ENCODE measurements around the gene PGRMC1. TPM values are rescaled to one million over a fixed set of nuclear protein-coding genes. Genes with fewer than 3 reads are reported as not detected.
A peak's percentile ranks its signal among the peaks of the same experiment; 100 is the strongest.
"Not testable (repeated sequence)": the region's sequence is repeated elsewhere in the genome, so short reads cannot be mapped to it uniquely, and the experiment has no call there.

PGRMC1 gene
- total RNA-seq, 4 donors from 2014 or later, result 11.4 to 14.4 (median 13.0) TPM

DNA sequence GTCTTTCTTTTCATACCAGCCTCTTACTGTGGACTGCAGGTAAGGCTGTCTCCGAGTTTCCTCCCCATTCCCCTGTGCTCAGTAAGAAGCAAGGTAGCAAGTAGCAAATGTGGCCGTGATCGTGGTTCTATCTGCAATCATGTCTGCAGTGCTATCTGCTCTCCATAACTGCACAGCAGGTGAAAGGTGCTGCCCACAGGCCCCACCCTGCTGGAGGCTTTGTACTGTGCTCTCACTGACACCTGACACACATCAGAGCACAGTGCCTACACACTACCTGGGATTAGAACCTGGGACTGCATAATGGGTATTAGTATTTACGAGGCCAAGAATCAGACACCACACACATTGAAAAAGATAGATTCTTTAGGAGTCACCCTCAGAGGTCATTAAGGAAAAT, 15.3 kb downstream of the PGRMC1 start:
- TF ChIP-seq, protein P1, sequence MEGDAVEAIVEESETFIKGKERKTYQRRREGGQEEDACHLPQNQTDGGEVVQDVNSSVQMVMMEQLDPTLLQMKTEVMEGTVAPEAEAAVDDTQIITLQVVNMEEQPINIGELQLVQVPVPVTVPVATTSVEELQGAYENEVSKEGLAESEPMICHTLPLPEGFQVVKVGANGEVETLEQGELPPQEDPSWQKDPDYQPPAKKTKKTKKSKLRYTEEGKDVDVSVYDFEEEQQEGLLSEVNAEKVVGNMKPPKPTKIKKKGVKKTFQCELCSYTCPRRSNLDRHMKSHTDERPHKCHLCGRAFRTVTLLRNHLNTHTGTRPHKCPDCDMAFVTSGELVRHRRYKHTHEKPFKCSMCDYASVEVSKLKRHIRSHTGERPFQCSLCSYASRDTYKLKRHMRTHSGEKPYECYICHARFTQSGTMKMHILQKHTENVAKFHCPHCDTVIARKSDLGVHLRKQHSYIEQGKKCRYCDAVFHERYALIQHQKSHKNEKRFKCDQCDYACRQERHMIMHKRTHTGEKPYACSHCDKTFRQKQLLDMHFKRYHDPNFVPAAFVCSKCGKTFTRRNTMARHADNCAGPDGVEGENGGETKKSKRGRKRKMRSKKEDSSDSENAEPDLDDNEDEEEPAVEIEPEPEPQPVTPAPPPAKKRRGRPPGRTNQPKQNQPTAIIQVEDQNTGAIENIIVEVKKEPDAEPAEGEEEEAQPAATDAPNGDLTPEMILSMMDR (IDR thresholded peaks at IDR 0.05 in 4 of 5, conservative IDR thresholded peaks at IDR 0.05 in 1 of 5), result no peak
- no peak for TF ChIP-seq POLR2A (IDR thresholded peaks at IDR 0.05)
- H3K4me1 ChIP-seq, result no peaks in the 10 kb centered on the region
- H3K27me3 ChIP-seq, result no peaks in the 10 kb centered on the region
- ATAC-seq (no peak), DNase-seq (no peak)
- intact Hi-C loops (cut with DNase I; ENCODE audit: low total_unique reads) (no loop called here), in situ Hi-C loops (cut with MboI; ENCODE audit: low sequenced_read_pairs in 4 of 4) (no loop called here)
- no peaks in the 10 kb centered on the region for H3K9me3 ChIP-seq
- H3K27ac ChIP-seq, result no peak overlapping the region
- H3K36me3 ChIP-seq, result no peaks in the 10 kb centered on the region
- no peak overlapping the region for H3K4me3 ChIP-seq

DNA sequence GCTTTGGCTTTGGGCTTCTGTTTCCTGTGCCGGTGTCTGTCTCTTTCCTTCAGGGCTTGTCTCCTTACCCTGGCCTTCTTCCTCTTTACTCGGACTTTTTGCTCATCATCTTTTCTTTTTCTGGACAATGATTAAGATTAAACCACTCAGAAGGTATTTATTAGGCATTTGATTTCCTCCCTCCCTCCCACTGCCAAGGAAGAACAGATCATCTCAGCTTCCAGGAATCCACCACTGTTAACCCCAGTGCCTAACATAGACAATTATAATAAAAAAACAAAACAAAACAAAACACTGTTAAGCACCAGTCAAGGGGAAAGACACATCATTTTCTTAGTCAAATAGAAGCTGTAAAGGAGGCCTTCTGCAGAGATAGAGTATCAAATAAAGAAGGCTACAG, 16.6 kb downstream of the PGRMC1 start:
- no peak for DNase-seq
- H3K4me1 ChIP-seq, result no peaks in the 10 kb centered on the region
- no peaks in the 10 kb centered on the region for H3K9me3 ChIP-seq
- TF ChIP-seq, protein P1 (IDR thresholded peaks at IDR 0.05 in 4 of 5, conservative IDR thresholded peaks at IDR 0.05 in 1 of 5), result no peak
- no peak for TF ChIP-seq POLR2A (IDR thresholded peaks at IDR 0.05)
- H3K27me3 ChIP-seq, result no peaks in the 10 kb centered on the region
- in situ Hi-C loops (cut with MboI; ENCODE audit: low sequenced_read_pairs in 4 of 4) (no loop called here), intact Hi-C loops (cut with DNase I; ENCODE audit: low total_unique reads) (no loop called here)
- H3K4me3 ChIP-seq, result no peak overlapping the region
- H3K27ac ChIP-seq, result no peak overlapping the region
- no peaks in the 10 kb centered on the region for H3K36me3 ChIP-seq
- no peak for ATAC-seq

DNA sequence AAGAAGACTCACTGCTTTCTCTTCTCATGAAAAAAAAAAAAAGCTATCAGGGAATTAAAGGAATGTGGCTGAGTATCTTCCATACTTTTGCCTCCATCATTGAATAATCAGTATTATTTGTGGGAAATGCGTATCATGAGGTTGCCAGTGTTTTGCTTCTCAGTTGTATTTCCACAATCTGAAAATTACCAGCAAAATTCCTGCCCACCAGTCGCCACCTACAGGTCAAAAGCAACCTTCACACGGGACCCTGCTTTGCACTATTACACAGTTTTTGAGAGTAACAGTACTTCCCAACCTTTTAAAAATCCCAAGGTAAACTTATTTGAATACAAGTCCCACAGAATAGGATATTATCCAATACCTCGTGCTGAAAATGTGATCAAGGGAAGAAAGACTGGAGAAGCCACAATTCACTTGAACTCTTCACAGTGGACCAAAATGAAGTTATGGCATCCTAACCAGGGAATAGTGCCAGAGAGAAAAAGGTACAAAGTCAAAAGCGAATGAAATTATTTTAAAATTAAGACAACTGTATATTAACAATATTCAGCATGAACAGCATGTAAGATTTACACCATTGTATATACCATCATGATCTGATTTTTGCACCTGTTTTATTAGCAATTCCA, 30.4 kb downstream of the PGRMC1 start:
- no peaks in the 10 kb centered on the region for H3K4me1 ChIP-seq
- TF ChIP-seq, protein P1 (IDR thresholded peaks at IDR 0.05 in 4 of 5, conservative IDR thresholded peaks at IDR 0.05 in 1 of 5), result peak in 4 of 5 experiments; percentile 14 to 58 (median 31)
- TF ChIP-seq POLR2A (IDR thresholded peaks at IDR 0.05), result no peak
- intact Hi-C loops (cut with DNase I; ENCODE audit: low total_unique reads), result loop anchor here (10.0 kb wide), 1 partner anchor 152 kb away; no protein-coding TSS in a partner anchor
- H3K27me3 ChIP-seq, result no peaks in the 10 kb centered on the region
- H3K27ac ChIP-seq, result no peak overlapping the region
- no peaks in the 10 kb centered on the region for H3K36me3 ChIP-seq
- ATAC-seq, result no peak
- no peak for DNase-seq
- in situ Hi-C loops (cut with MboI; ENCODE audit: low sequenced_read_pairs in 4 of 4), result no loop called here
- no peak overlapping the region for H3K4me3 ChIP-seq
- H3K9me3 ChIP-seq, result no peaks in the 10 kb centered on the region

DNA sequence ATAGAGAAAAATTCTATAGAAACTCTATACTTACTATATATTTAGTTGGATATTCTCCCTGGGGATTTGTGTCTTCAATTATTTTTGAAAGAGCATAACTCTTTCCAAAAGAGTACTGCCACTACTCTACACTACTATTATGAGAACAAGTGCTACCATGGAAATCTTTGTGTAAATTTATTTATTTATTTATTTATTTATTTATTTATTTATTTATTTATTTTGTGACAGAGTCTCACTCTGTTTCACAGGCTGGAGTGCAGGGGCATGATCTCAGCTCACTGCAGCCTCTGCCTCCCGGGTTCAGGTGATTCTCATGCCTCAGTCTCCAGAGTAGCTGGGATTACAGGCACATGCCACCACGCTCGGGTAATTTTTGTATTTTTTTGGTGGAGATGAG, 31.0 kb downstream of the PGRMC1 start:
- H3K4me1 ChIP-seq; H3K9me3 ChIP-seq; H3K27ac ChIP-seq; H3K27me3 ChIP-seq; ATAC-seq; H3K36me3 ChIP-seq; in situ Hi-C loops (cut with MboI; ENCODE audit: low sequenced_read_pairs in 4 of 4); DNase-seq; H3K4me3 ChIP-seq: not testable (repeated sequence)
- intact Hi-C loops (cut with DNase I; ENCODE audit: low total_unique reads), result loop anchor here (10.0 kb wide), 1 partner anchor 152 kb away; no protein-coding TSS in a partner anchor

DNA sequence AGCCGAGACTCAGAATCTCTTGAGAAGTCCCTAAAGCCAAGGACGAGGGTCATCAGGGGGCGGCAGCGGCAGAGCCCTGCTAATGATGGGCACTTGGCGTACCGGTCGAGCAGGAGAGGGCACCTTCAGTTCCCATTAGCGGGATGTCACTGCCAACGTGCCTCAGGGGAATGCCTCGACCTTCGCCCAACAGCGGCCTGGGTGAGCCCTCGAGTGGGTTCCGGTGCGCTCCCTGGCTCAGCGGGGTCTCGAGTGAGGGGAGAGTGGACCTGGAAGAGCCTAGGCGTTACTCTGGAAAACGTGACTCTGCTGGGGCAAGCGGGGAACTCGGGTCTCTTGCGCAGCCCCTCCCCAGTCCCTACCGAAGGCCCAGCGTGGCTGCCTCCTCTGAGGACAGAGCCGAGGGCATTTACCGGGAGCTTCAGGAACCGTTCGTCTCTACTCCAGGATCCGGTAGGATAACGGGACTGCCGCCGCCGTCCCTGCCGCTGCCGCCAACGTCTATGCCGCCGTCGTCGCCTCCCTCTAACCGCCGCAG, 36.9 kb downstream of the PGRMC1 start:
- Histone ChIP-seq H3K4me3 (peak overlapping the region in 2 of 4 donors; percentile 17 to 25), H3K36me3 (no peaks in the 10 kb centered on the region), H3K4me1 (no peaks in the 10 kb centered on the region), H3K9me3 (no peaks in the 10 kb centered on the region), H3K27me3 (peaks cover 0 to 21% (median 0%) of the 10 kb centered on the region in 3 donors), H3K27ac (no peak overlapping the region)
- no peak for ATAC-seq
- intact Hi-C loops (cut with DNase I; ENCODE audit: low total_unique reads) (no loop called here), in situ Hi-C loops (cut with MboI; ENCODE audit: low sequenced_read_pairs in 4 of 4) (no loop called here)
- no peak for DNase-seq
- TF ChIP-seq, protein P1 (IDR thresholded peaks at IDR 0.05 in 4 of 5, conservative IDR thresholded peaks at IDR 0.05 in 1 of 5), result no peak
- TF ChIP-seq POLR2A (IDR thresholded peaks at IDR 0.05), result no peak

Measured in gastrocnemius medialis (tissue), 4 donors.